Measurements from ENCODE around the gene MGAT4B. TPM values are rescaled to one million over a fixed set of nuclear protein-coding genes. Genes with fewer than 3 reads are reported as not detected.
A peak's percentile ranks its signal among the peaks of the same experiment; 100 is the strongest.
"Not testable (repeated sequence)": the region's sequence is repeated elsewhere in the genome, so short reads cannot be mapped to it uniquely, and the experiment has no call there.

MGAT4B gene
- total RNA-seq, 2 experiments from 2014 or later: 52.4 to 62.8 TPM

- H3K27me3 Mint-ChIP-seq; H3K9me3 Mint-ChIP-seq (ENCODE audit: low read depth); CTCF ChIA-PET; DNase-seq; H3K4me3 Mint-ChIP-seq; ATAC-seq; H3K27ac Mint-ChIP-seq: not testable (repeated sequence)
- peaks cover 51% of the 10 kb centered on the region for H3K36me3 Mint-ChIP-seq (ENCODE audit: low read depth)
- H3K4me1 Mint-ChIP-seq: peaks cover 19% of the 10 kb centered on the region
- intact Hi-C loops (cut with DNase I, micrococcal nuclease): loop anchor here in 1 of 2 experiments (5.0 kb wide), 1 partner anchor 33 kb away; no protein-coding TSS in a partner anchor
- POLR2A ChIA-PET: interaction anchor here (0.6 kb wide), 1 partner anchor 9 kb away, joined by 3 read pairs; no protein-coding TSS in a partner anchor
Observed at GRCh38 chr5:179834871-179835270, 28.2 kb upstream of the MGAT4B start.

GRCh38 chr5:179834120-179834519 lies 27.5 kb upstream of the MGAT4B start:
- Mint-ChIP-seq H3K4me1 (peaks cover 19% of the 10 kb centered on the region), H3K27me3 (no peaks in the 10 kb centered on the region), H3K27ac (no peak overlapping the region), H3K36me3 (ENCODE audit: low read depth) (peaks cover 53% of the 10 kb centered on the region), H3K9me3 (ENCODE audit: low read depth) (no peaks in the 10 kb centered on the region), H3K4me3 (no peak overlapping the region)
- ChIA-PET CTCF (no interaction called here), POLR2A (no interaction called here)
- ATAC-seq (no peak), DNase-seq (no peak)
- intact Hi-C loops (cut with DNase I, micrococcal nuclease): no loop called here

- intact Hi-C loops (cut with DNase I, micrococcal nuclease): no loop called here
- H3K4me3 Mint-ChIP-seq: no peak overlapping the region
- DNase-seq (no peak), ATAC-seq (no peak)
- peaks cover 56% of the 10 kb centered on the region for H3K36me3 Mint-ChIP-seq (ENCODE audit: low read depth)
- ChIA-PET CTCF (no interaction called here), POLR2A (no interaction called here)
- no peaks in the 10 kb centered on the region for H3K27me3 Mint-ChIP-seq
- H3K27ac Mint-ChIP-seq: peak overlapping the region; percentile 42
- H3K4me1 Mint-ChIP-seq: peaks cover 19% of the 10 kb centered on the region
- H3K9me3 Mint-ChIP-seq (ENCODE audit: low read depth): no peaks in the 10 kb centered on the region
Observed at GRCh38 chr5:179833709-179834070, 27.0 kb upstream of the MGAT4B start.

- Mint-ChIP-seq H3K27ac (peak overlapping the region; percentile 42), H3K4me3 (no peak overlapping the region), H3K27me3 (no peaks in the 10 kb centered on the region), H3K36me3 (ENCODE audit: low read depth) (peaks cover 60% of the 10 kb centered on the region), H3K4me1 (peaks cover 21% of the 10 kb centered on the region), H3K9me3 (ENCODE audit: low read depth) (no peaks in the 10 kb centered on the region)
- DNase-seq (no peak), ATAC-seq (no peak)
- intact Hi-C loops (cut with DNase I, micrococcal nuclease): no loop called here
- CTCF ChIA-PET: interaction anchor here (0.8 kb wide), 1 partner anchor 31 kb away, joined by 3 read pairs; no protein-coding TSS in a partner anchor
- POLR2A ChIA-PET: no interaction called here
Observed at GRCh38 chr5:179833056-179833708, 26.5 kb upstream of the MGAT4B start.

GRCh38 chr5:179832039-179832745 lies 25.5 kb upstream of the MGAT4B start:
- Mint-ChIP-seq H3K36me3 (ENCODE audit: low read depth) (peaks cover 64% of the 10 kb centered on the region), H3K27me3 (no peaks in the 10 kb centered on the region), H3K4me1 (peaks cover 29% of the 10 kb centered on the region), H3K4me3 (no peak overlapping the region), H3K9me3 (ENCODE audit: low read depth) (no peaks in the 10 kb centered on the region), H3K27ac (no peak overlapping the region)
- ATAC-seq: no peak
- ChIA-PET CTCF (interaction anchor here (0.8 kb wide), 1 partner anchor 30 kb away, joined by 3 read pairs; no protein-coding TSS in a partner anchor), POLR2A (interaction anchor here (0.6 to 0.9 kb wide), 2 partner anchors 12 to 131 kb away, joined by 3 to 6 read pairs; partner anchors contain the start of gene SQSTM1)
- intact Hi-C loops (cut with DNase I, micrococcal nuclease): no loop called here
- DNase-seq: no peak

GRCh38 chr5:179830818-179831468 lies 24.3 kb upstream of the MGAT4B start:
- H3K27me3 Mint-ChIP-seq: no peaks in the 10 kb centered on the region
- DNase-seq (no peak), ATAC-seq (no peak)
- H3K4me1 Mint-ChIP-seq: peaks cover 22% of the 10 kb centered on the region
- H3K36me3 Mint-ChIP-seq (ENCODE audit: low read depth): peaks cover 67% of the 10 kb centered on the region
- H3K9me3 Mint-ChIP-seq (ENCODE audit: low read depth): no peaks in the 10 kb centered on the region
- ChIA-PET CTCF (interaction anchor here (0.6 kb wide), 1 partner anchor 10 kb away, joined by 3 read pairs; no protein-coding TSS in a partner anchor), POLR2A (no interaction called here)
- intact Hi-C loops (cut with DNase I, micrococcal nuclease): no loop called here
- H3K27ac Mint-ChIP-seq: no peak overlapping the region
- no peak overlapping the region for H3K4me3 Mint-ChIP-seq

- Mint-ChIP-seq H3K36me3 (ENCODE audit: low read depth) (peaks cover 64% of the 10 kb centered on the region), H3K27me3 (no peaks in the 10 kb centered on the region), H3K27ac (peak overlapping the region; percentile 47), H3K4me1 (peaks cover 19% of the 10 kb centered on the region), H3K4me3 (no peak overlapping the region), H3K9me3 (ENCODE audit: low read depth) (no peaks in the 10 kb centered on the region)
- ChIA-PET POLR2A (interaction anchor here (0.7 kb wide), 1 partner anchor 10 kb away, joined by 4 read pairs; no protein-coding TSS in a partner anchor), CTCF (no interaction called here)
- ATAC-seq (no peak), DNase-seq (no peak)
- intact Hi-C loops (cut with DNase I, micrococcal nuclease): no loop called here
Observed at GRCh38 chr5:179829732-179830435, 23.2 kb upstream of the MGAT4B start.

- intact Hi-C loops (cut with DNase I, micrococcal nuclease): no loop called here
- POLR2A ChIA-PET: no interaction called here
- Mint-ChIP-seq H3K27me3 (no peaks in the 10 kb centered on the region), H3K4me3 (no peak overlapping the region), H3K9me3 (ENCODE audit: low read depth) (no peaks in the 10 kb centered on the region), H3K36me3 (ENCODE audit: low read depth) (peaks cover 69% of the 10 kb centered on the region), H3K4me1 (peaks cover 19% of the 10 kb centered on the region), H3K27ac (peak overlapping the region; percentile 68)
- CTCF ChIA-PET: interaction anchor here (1.4 to 1.9 kb wide), 2 partner anchors 18 to 27 kb away, joined by 6 to 9 read pairs; no protein-coding TSS in a partner anchor
- ATAC-seq (no peak), DNase-seq (no peak)
Observed at GRCh38 chr5:179828756-179829421, 22.2 kb upstream of the MGAT4B start.

- no peak overlapping the region for H3K4me3 Mint-ChIP-seq
- intact Hi-C loops (cut with DNase I, micrococcal nuclease): no loop called here
- peak; percentile 100 for ATAC-seq
Observed at GRCh38 chr5:179827680-179828079, 21.0 kb upstream of the MGAT4B start.

GRCh38 chr5:179825655-179826182 lies 19.1 kb upstream of the MGAT4B start:
- H3K36me3 Mint-ChIP-seq (ENCODE audit: low read depth): peaks cover 59% of the 10 kb centered on the region
- intact Hi-C loops (cut with DNase I, micrococcal nuclease): no loop called here
- POLR2A ChIA-PET: interaction anchor here (0.5 to 0.6 kb wide), 2 partner anchors 52 to 202 kb away, joined by 3 to 9 read pairs; partner anchors contain the start of gene HNRNPH1
- CTCF ChIA-PET: no interaction called here
- no peak for DNase-seq
- no peak for ATAC-seq
- no peak overlapping the region for H3K27ac Mint-ChIP-seq
- H3K9me3 Mint-ChIP-seq (ENCODE audit: low read depth): no peaks in the 10 kb centered on the region
- H3K4me3 Mint-ChIP-seq: no peak overlapping the region
- no peaks in the 10 kb centered on the region for H3K27me3 Mint-ChIP-seq
- peaks cover 34% of the 10 kb centered on the region for H3K4me1 Mint-ChIP-seq

More at GRCh38 chr5:179827680-179828079, 21.0 kb upstream of the MGAT4B start:
- H3K36me3 Mint-ChIP-seq (ENCODE audit: low read depth): peaks cover 68% of the 10 kb centered on the region
- H3K27ac Mint-ChIP-seq: peak overlapping the region; percentile 90
- peaks cover 26% of the 10 kb centered on the region for H3K4me1 Mint-ChIP-seq
- CTCF ChIA-PET: interaction anchor here (0.6 to 1.9 kb wide), 6 partner anchors 8 to 64 kb away, joined by 3 to 9 read pairs (median 4); no protein-coding TSS in a partner anchor
- H3K9me3 Mint-ChIP-seq (ENCODE audit: low read depth): no peaks in the 10 kb centered on the region
- DNase-seq: peak; percentile 85
- POLR2A ChIA-PET: interaction anchor here (1.2 kb wide), 1 partner anchor 9 kb away, joined by 4 read pairs; no protein-coding TSS in a partner anchor
- H3K27me3 Mint-ChIP-seq: no peaks in the 10 kb centered on the region
